Measurements from ENCODE around the gene SYT2. TPM values are rescaled to one million over a fixed set of nuclear protein-coding genes. Genes with fewer than 3 reads are reported as not detected.
"Not testable (repeated sequence)": the region's sequence is repeated elsewhere in the genome, so short reads cannot be mapped to it uniquely, and the experiment has no call there.

SYT2 gene
- total RNA-seq, 1 donor from 2014 or later: 2.6 TPM

DNA sequence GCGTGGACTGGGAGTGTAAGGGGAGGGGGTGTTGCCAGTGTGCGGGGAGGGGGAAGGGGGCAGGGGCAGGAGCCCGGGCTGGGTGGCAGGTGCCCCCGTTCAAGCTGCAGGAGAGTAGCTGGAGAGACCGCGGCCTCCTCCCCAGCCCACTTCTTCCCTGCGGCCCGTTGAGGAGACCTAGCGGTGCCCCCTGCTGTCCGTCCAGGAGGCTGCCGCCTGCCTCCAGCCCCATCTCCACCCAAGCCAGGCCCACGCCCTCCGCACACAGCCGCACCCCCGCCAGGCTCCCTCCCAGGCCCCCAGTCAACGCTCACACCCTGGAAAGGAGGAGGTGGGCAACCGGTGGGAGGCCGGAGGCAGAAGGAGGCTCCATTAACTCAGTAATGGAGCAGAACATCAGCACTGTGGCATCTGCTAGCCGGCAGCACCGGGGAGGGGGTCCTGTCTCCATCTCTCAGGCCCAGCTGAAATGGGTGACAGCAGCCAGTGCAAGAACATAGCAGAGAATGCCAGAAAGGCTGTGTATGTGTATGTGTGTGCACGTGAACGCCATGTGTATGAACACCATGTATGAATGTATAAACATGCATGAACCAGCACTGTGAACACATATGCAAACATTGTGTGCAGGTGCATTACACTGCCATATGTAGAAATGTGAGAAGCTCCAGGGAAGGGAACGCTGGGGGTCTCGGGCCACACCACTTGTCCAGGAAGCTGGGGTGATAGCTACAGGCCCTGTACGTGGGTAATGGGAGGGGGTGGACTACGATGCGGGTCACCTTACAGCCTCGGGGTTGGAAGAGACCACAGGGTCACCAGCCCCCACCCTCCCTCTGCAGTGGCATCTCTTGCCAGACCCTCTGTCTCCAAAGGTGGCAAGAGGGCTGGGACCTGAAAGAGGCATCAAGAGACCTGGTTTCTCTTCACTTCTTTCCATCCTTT lies 84.6 kb downstream of the SYT2 start:
- H3K4me1 Mint-ChIP-seq: no peaks in the 10 kb centered on the region
- TF ChIP-seq CTCF (conservative IDR thresholded peaks at IDR 0.05): peak; percentile 74
- no peaks in the 10 kb centered on the region for H3K9me3 Mint-ChIP-seq
- H3K4me3 Mint-ChIP-seq: no peak overlapping the region
- no peaks in the 10 kb centered on the region for H3K36me3 Mint-ChIP-seq (ENCODE audit: low read depth)
- DNase-seq (ENCODE audit: low read depth, low spot score): peak; percentile 68
- no peak overlapping the region for H3K27ac Mint-ChIP-seq (ENCODE audit: unreplicated experiment)
- peaks cover 6% of the 10 kb centered on the region for H3K27me3 Mint-ChIP-seq (ENCODE audit: low read depth)

DNA sequence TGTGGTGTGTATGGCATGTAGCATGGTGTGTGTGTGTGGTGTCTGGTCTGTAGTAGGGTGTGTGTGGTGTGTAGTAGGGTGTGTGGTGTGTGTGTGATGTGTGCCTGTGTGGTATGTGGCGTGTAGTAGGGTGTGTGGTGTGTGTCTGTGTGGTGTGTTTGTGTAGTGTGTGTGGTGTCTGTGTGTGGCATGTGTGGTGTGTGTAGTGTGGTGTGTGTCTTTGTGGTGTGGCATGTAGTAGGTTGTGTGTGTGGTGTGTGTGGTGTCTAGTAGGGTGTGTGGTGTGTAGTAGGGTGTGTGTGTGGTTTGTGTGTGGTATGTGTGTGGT lies 85.5 kb downstream of the SYT2 start:
- no peak for TF ChIP-seq CTCF (conservative IDR thresholded peaks at IDR 0.05)
- no peak overlapping the region for H3K4me3 Mint-ChIP-seq

DNA sequence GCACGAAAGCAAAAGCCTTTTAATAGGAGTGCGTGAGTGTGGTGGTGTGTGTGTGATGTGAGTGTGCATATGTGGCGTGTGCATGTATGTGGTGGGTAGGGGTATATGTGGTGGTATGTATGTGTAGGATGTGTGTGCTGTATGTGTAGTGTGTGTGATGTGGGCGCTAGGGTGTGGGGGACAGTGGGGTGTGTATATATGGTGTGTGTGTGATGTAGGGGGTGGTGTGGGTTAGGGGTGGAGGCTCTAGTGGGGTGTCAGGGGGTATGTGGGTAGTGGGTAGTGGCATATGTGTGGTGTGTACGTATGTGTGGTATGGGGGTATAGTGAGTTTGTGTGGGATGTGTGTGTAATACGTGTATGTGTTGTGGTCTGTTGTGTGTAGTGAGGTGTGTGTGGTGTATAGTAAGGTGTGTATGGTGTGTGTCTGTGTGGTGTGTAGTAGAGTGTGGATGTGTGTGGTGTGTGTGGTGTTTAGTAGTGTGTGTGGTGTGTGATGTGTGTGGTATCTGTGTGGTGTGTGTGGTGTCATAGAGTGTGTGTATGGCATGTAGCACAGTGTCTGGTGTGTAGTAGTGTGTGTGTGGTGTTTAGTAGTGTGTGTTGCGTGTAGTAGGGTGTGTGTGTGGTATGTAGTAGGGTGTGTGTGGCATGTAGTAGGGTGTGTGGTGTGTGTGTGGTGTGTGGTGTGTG lies 86.0 kb downstream of the SYT2 start:
- peaks cover 3% of the 10 kb centered on the region for H3K4me1 Mint-ChIP-seq
- DNase-seq (ENCODE audit: low read depth, low spot score): no peak
- H3K9me3 Mint-ChIP-seq: no peaks in the 10 kb centered on the region
- H3K27me3 Mint-ChIP-seq (ENCODE audit: low read depth): peaks cover 2% of the 10 kb centered on the region
- H3K27ac Mint-ChIP-seq (ENCODE audit: unreplicated experiment): no peak overlapping the region
- no peaks in the 10 kb centered on the region for H3K36me3 Mint-ChIP-seq (ENCODE audit: low read depth)
- TF ChIP-seq CTCF (conservative IDR thresholded peaks at IDR 0.05): no peak
- no peak overlapping the region for H3K4me3 Mint-ChIP-seq

More for the DNA sequence above, 85.5 kb downstream of the SYT2 start:
- DNase-seq (ENCODE audit: low read depth, low spot score): no peak
- Mint-ChIP-seq H3K27ac (ENCODE audit: unreplicated experiment) (no peak overlapping the region), H3K36me3 (ENCODE audit: low read depth) (no peaks in the 10 kb centered on the region), H3K27me3 (ENCODE audit: low read depth) (peaks cover 3% of the 10 kb centered on the region), H3K9me3 (no peaks in the 10 kb centered on the region), H3K4me1 (no peaks in the 10 kb centered on the region)

- not testable (repeated sequence) for DNase-seq (ENCODE audit: low read depth, low spot score); H3K36me3 Mint-ChIP-seq (ENCODE audit: low read depth); H3K9me3 Mint-ChIP-seq; H3K27me3 Mint-ChIP-seq (ENCODE audit: low read depth); H3K4me3 Mint-ChIP-seq
- peaks cover 10% of the 10 kb centered on the region for H3K4me1 Mint-ChIP-seq
- H3K27ac Mint-ChIP-seq (ENCODE audit: unreplicated experiment): peak overlapping the region; percentile 67
Observed at GRCh38 chr1:202623476-202623875, 86.8 kb downstream of the SYT2 start.

GRCh38 chr1:202623075-202623474 lies 87.2 kb downstream of the SYT2 start:
- Mint-ChIP-seq H3K4me3 (no peak overlapping the region), H3K36me3 (ENCODE audit: low read depth) (no peaks in the 10 kb centered on the region), H3K27me3 (ENCODE audit: low read depth) (no peaks in the 10 kb centered on the region), H3K9me3 (no peaks in the 10 kb centered on the region), H3K4me1 (peaks cover 11% of the 10 kb centered on the region), H3K27ac (ENCODE audit: unreplicated experiment) (no peak overlapping the region)
- no peak for DNase-seq (ENCODE audit: low read depth, low spot score)
- TF ChIP-seq CTCF (conservative IDR thresholded peaks at IDR 0.05): no peak

DNA sequence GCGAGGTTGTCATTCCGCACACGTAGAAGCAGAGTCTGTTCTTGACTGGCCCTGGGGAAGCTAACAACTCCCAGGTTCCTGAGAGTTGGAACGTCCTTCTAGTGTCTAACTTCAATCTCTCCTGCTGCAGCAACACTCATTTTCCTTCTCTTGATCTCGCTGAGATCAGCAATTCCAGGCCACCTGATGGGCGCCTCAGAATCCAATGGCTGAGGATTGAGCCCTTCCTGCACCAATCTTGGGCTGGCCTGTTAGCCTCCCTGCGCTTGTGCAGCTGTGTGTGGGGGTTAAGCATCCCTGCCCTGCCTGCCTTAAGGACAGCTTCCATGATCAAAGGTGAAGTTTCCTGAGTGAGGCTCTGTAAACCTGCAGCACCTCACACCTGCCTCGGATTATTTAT lies 87.9 kb downstream of the SYT2 start:
- Mint-ChIP-seq H3K9me3 (no peaks in the 10 kb centered on the region), H3K27ac (ENCODE audit: unreplicated experiment) (peak overlapping the region; percentile 54), H3K27me3 (ENCODE audit: low read depth) (no peaks in the 10 kb centered on the region), H3K4me1 (peaks cover 11% of the 10 kb centered on the region), H3K36me3 (ENCODE audit: low read depth) (no peaks in the 10 kb centered on the region), H3K4me3 (no peak overlapping the region)
- no peak for DNase-seq (ENCODE audit: low read depth, low spot score)
- TF ChIP-seq CTCF (conservative IDR thresholded peaks at IDR 0.05): no peak
